ENCODE measurements around the gene ZCCHC4. TPM values are rescaled to one million over a fixed set of nuclear protein-coding genes. Genes with fewer than 3 reads are reported as not detected.

The ZCCHC4 gene
- total and polyA plus RNA-seq, 4 experiments from 2014 or later: 9.2 to 14.4 (median 12.8) TPM

- no peak overlapping the region for H3K4me3 Mint-ChIP-seq
- peaks cover 0 to 2% (median 0%) of the 10 kb centered on the region in 8 donors for H3K9me3 Mint-ChIP-seq
- peaks cover 5 to 15% (median 11%) of the 10 kb centered on the region in 4 donors for H3K4me1 Mint-ChIP-seq
- CTCF ChIA-PET (ENCODE audit: partially characterized antibody): no interaction called here
- Histone ChIP-seq H3K36me3 (ENCODE audit: insufficient read depth, low read length) (no peaks in the 10 kb centered on the region), H3K4me3 (ENCODE audit: low read length in 2 of 2) (no peak overlapping the region), H3K27ac (ENCODE audit: low read depth, low read length) (no peak overlapping the region), H3K9me3 (ENCODE audit: control insufficient read depth in 1 of 2, low read length in 2 of 2) (no peaks in the 10 kb centered on the region), H3K4me1 (ENCODE audit: insufficient read depth, low read length) (peaks cover 10% of the 10 kb centered on the region), H3K27me3 (ENCODE audit: insufficient read depth, low read length) (no peaks in the 10 kb centered on the region)
- peaks cover 7 to 18% of the 10 kb centered on the region in 2 donors for H3K27me3 Mint-ChIP-seq
- intact Hi-C loops (cut with micrococcal nuclease): no loop called here
- H3K36me3 Mint-ChIP-seq: peaks cover 0 to 8% of the 10 kb centered on the region in 2 donors
- no peak for DNase-seq
- no peak overlapping the region for H3K27ac Mint-ChIP-seq
- POLR2A ChIA-PET (ENCODE audit: partially characterized antibody): no interaction called here
These were observed 4.3 kb upstream of the ZCCHC4 start for GRCh38 chr4:25308306-25308705.

GRCh38 chr4:25308761-25309160 is 3.8 kb upstream of the ZCCHC4 start:
- H3K36me3 Mint-ChIP-seq: peaks cover 0 to 10% of the 10 kb centered on the region in 2 donors
- no peak for DNase-seq
- peaks cover 7 to 17% of the 10 kb centered on the region in 2 donors for H3K27me3 Mint-ChIP-seq
- peaks cover 0 to 2% (median 0%) of the 10 kb centered on the region in 8 donors for H3K9me3 Mint-ChIP-seq
- H3K4me1 Mint-ChIP-seq: peaks cover 8 to 19% (median 14%) of the 10 kb centered on the region in 4 donors
- H3K27ac ChIP-seq (ENCODE audit: low read depth, low read length): no peak overlapping the region
- H3K9me3 ChIP-seq (ENCODE audit: control insufficient read depth in 1 of 2, low read length in 2 of 2): no peaks in the 10 kb centered on the region
- H3K4me3 Mint-ChIP-seq: no peak overlapping the region
- intact Hi-C loops (cut with micrococcal nuclease): no loop called here
- CTCF ChIA-PET (ENCODE audit: partially characterized antibody): no interaction called here
- peak overlapping the region in 1 of 7 donors; percentile 50 for H3K27ac Mint-ChIP-seq
- peaks cover 15% of the 10 kb centered on the region for H3K4me1 ChIP-seq (ENCODE audit: insufficient read depth, low read length)
- no peaks in the 10 kb centered on the region for H3K36me3 ChIP-seq (ENCODE audit: insufficient read depth, low read length)
- POLR2A ChIA-PET (ENCODE audit: partially characterized antibody): no interaction called here
- no peaks in the 10 kb centered on the region for H3K27me3 ChIP-seq (ENCODE audit: insufficient read depth, low read length)
- H3K4me3 ChIP-seq (ENCODE audit: low read length in 2 of 2): no peak overlapping the region

- no peaks in the 10 kb centered on the region for H3K9me3 ChIP-seq (ENCODE audit: control insufficient read depth in 1 of 2, low read length in 2 of 2)
- ChIA-PET CTCF (ENCODE audit: partially characterized antibody) (interaction anchor here (0.5 to 1.7 kb wide), 4 partner anchors 9 to 126 kb away, joined by 3 to 6 read pairs (median 4); partner anchors contain the start of gene PI4K2B), POLR2A (ENCODE audit: partially characterized antibody) (no interaction called here)
- no peaks in the 10 kb centered on the region for H3K36me3 ChIP-seq (ENCODE audit: insufficient read depth, low read length)
- H3K4me3 ChIP-seq (ENCODE audit: low read length in 2 of 2): no peak overlapping the region
- Mint-ChIP-seq H3K4me3 (no peak overlapping the region), H3K27me3 (peaks cover 7 to 17% of the 10 kb centered on the region in 2 donors), H3K27ac (no peak overlapping the region), H3K9me3 (peaks cover 0 to 2% (median 0%) of the 10 kb centered on the region in 8 donors), H3K4me1 (peaks cover 8 to 21% (median 15%) of the 10 kb centered on the region in 4 donors), H3K36me3 (peaks cover 0 to 11% of the 10 kb centered on the region in 2 donors)
- intact Hi-C loops (cut with micrococcal nuclease): loop anchor here (5.0 to 10.0 kb wide), 2 partner anchors 602 to 725 kb away; partner anchors contain the start of genes DHX15 and SMIM20
- no peaks in the 10 kb centered on the region for H3K27me3 ChIP-seq (ENCODE audit: insufficient read depth, low read length)
- peaks cover 17% of the 10 kb centered on the region for H3K4me1 ChIP-seq (ENCODE audit: insufficient read depth, low read length)
- H3K27ac ChIP-seq (ENCODE audit: low read depth, low read length): no peak overlapping the region
- DNase-seq: no peak
These were observed 2.3 kb upstream of the ZCCHC4 start for GRCh38 chr4:25310066-25310802.

- Mint-ChIP-seq H3K27me3 (peaks cover 7 to 17% of the 10 kb centered on the region in 2 donors), H3K4me1 (peaks cover 8 to 21% (median 15%) of the 10 kb centered on the region in 4 donors)
- intact Hi-C loops (cut with micrococcal nuclease): loop anchor here (5.0 to 10.0 kb wide), 2 partner anchors 602 to 726 kb away; partner anchors contain the start of genes DHX15 and SMIM20
These were observed 1.8 kb upstream of the ZCCHC4 start for GRCh38 chr4:25310803-25311166.

GRCh38 chr4:25313201-25313895 is 774 bp downstream of the ZCCHC4 start:
- H3K9me3 ChIP-seq (ENCODE audit: control insufficient read depth in 1 of 2, low read length in 2 of 2): no peaks in the 10 kb centered on the region
- ChIA-PET POLR2A (ENCODE audit: partially characterized antibody) (interaction anchor here (1.1 to 2.7 kb wide), 9 partner anchors 18 to 1270 kb away, joined by 3 to 58 read pairs (median 8); partner anchors contain the start of genes ANAPC4, DHX15, PI4K2B and SEPSECS), CTCF (ENCODE audit: partially characterized antibody) (interaction anchor here (0.8 to 4.0 kb wide), 30 partner anchors 8 to 332 kb away, joined by 3 to 107 read pairs (median 5); partner anchors contain the start of genes ANAPC4, PI4K2B and SEPSECS)
- peak overlapping the region; percentile 64 for H3K27ac ChIP-seq (ENCODE audit: low read depth, low read length)
- H3K36me3 ChIP-seq (ENCODE audit: insufficient read depth, low read length): peaks cover 9% of the 10 kb centered on the region
- peaks cover 9 to 31% of the 10 kb centered on the region in 2 donors for H3K36me3 Mint-ChIP-seq
- H3K4me1 Mint-ChIP-seq: peaks cover 8 to 26% (median 16%) of the 10 kb centered on the region in 4 donors
- peak overlapping the region; percentile 85 to 86 for H3K4me3 ChIP-seq (ENCODE audit: low read length in 2 of 2)
- H3K4me1 ChIP-seq (ENCODE audit: insufficient read depth, low read length): peaks cover 17% of the 10 kb centered on the region
- peak overlapping the region; percentile 89 to 99 (median 97) for H3K27ac Mint-ChIP-seq
- peak overlapping the region; percentile 97 to 100 (median 98) for H3K4me3 Mint-ChIP-seq
- no peaks in the 10 kb centered on the region for H3K27me3 ChIP-seq (ENCODE audit: insufficient read depth, low read length)
- peak in 1 of 5 donors; percentile 7 for DNase-seq
- H3K27me3 Mint-ChIP-seq: peaks cover 5 to 6% of the 10 kb centered on the region in 2 donors
- no peaks in the 10 kb centered on the region for H3K9me3 Mint-ChIP-seq
- intact Hi-C loops (cut with micrococcal nuclease): loop anchor here (2.0 to 10.0 kb wide), 3 partner anchors 53 to 729 kb away; partner anchors contain the start of genes DHX15 and SMIM20

More at GRCh38 chr4:25310803-25311166, 1.8 kb upstream of the ZCCHC4 start:
- ChIA-PET CTCF (ENCODE audit: partially characterized antibody) (interaction anchor here (0.8 to 1.7 kb wide), 3 partner anchors 20 to 78 kb away, joined by 3 to 6 read pairs (median 6); partner anchors contain the start of gene PI4K2B), POLR2A (ENCODE audit: partially characterized antibody) (no interaction called here)
- Mint-ChIP-seq H3K9me3 (peaks cover 0 to 2% (median 0%) of the 10 kb centered on the region in 8 donors), H3K4me3 (no peak overlapping the region), H3K36me3 (peaks cover 0 to 14% of the 10 kb centered on the region in 2 donors), H3K27ac (no peak overlapping the region)
- Histone ChIP-seq H3K4me1 (ENCODE audit: insufficient read depth, low read length) (peaks cover 17% of the 10 kb centered on the region), H3K36me3 (ENCODE audit: insufficient read depth, low read length) (peaks cover 2% of the 10 kb centered on the region), H3K27me3 (ENCODE audit: insufficient read depth, low read length) (no peaks in the 10 kb centered on the region), H3K27ac (ENCODE audit: low read depth, low read length) (no peak overlapping the region), H3K9me3 (ENCODE audit: control insufficient read depth in 1 of 2, low read length in 2 of 2) (no peaks in the 10 kb centered on the region), H3K4me3 (ENCODE audit: low read length in 2 of 2) (no peak overlapping the region)
- no peak for DNase-seq

- Histone ChIP-seq H3K27me3 (ENCODE audit: insufficient read depth, low read length) (no peaks in the 10 kb centered on the region), H3K4me3 (ENCODE audit: low read length in 2 of 2) (no peak overlapping the region), H3K27ac (ENCODE audit: low read depth, low read length) (no peak overlapping the region), H3K36me3 (ENCODE audit: insufficient read depth, low read length) (peaks cover 9% of the 10 kb centered on the region), H3K9me3 (ENCODE audit: control insufficient read depth in 1 of 2, low read length in 2 of 2) (no peaks in the 10 kb centered on the region), H3K4me1 (ENCODE audit: insufficient read depth, low read length) (no peaks in the 10 kb centered on the region)
- H3K9me3 Mint-ChIP-seq: no peaks in the 10 kb centered on the region
- intact Hi-C loops (cut with micrococcal nuclease): no loop called here
- peaks cover 38 to 46% of the 10 kb centered on the region in 2 donors for H3K36me3 Mint-ChIP-seq
- CTCF ChIA-PET (ENCODE audit: partially characterized antibody): interaction anchor here (1.5 kb wide), 1 partner anchor 8 kb away, joined by 7 read pairs; the partner anchor contains the start of gene ZCCHC4
- no peak for DNase-seq
- POLR2A ChIA-PET (ENCODE audit: partially characterized antibody): interaction anchor here (1.9 kb wide), 1 partner anchor 8 kb away, joined by 8 read pairs; the partner anchor contains the start of gene ZCCHC4
- H3K4me3 Mint-ChIP-seq: no peak overlapping the region
- H3K27ac Mint-ChIP-seq: no peak overlapping the region
- H3K4me1 Mint-ChIP-seq: peaks cover 0 to 6% (median 3%) of the 10 kb centered on the region in 4 donors
- no peaks in the 10 kb centered on the region for H3K27me3 Mint-ChIP-seq
These were observed 7.8 kb downstream of the ZCCHC4 start for GRCh38 chr4:25320336-25320735.
